ENCODE results near the gene MXI1.
A peak's percentile ranks its signal among the peaks of the same experiment; 100 is the strongest.

Gene MXI1

GRCh38 chr10:110276603-110277002 lies 69.2 kb downstream of the MXI1 start:
- H3F3A ChIP-seq (ENCODE audit: control insufficient read depth, insufficient read depth): peaks cover 3% of the 10 kb centered on the region; the same call in 1 of the 2 replicates
- peaks cover 14% of the 10 kb centered on the region for H3K4me1 ChIP-seq (ENCODE audit: control insufficient read depth, low read length)
- no peak overlapping the region for H3K4me2 ChIP-seq (ENCODE audit: low read length)
- no peaks in the 10 kb centered on the region for H3K79me2 ChIP-seq (ENCODE audit: control insufficient read depth, low read length)
- TF ChIP-seq EZH2phosphoT487 (IDR thresholded peaks at IDR 0.05; ENCODE audit: borderline replicate concordance, low read length): no peak
- no peaks in the 10 kb centered on the region for H3K27me3 ChIP-seq (ENCODE audit: control insufficient read depth, low read length)
- peaks cover 3% of the 10 kb centered on the region; the same call in 1 of the 2 replicates for H3K36me3 ChIP-seq (ENCODE audit: control insufficient read depth, low read length)
- no peaks in the 10 kb centered on the region for H3K9me2 ChIP-seq (replicated peaks; ENCODE audit: control insufficient read depth, low read length)
- H3K9me3 ChIP-seq (ENCODE audit: control insufficient read depth, insufficient read depth, low read length): no peaks in the 10 kb centered on the region
- H3K27ac ChIP-seq (ENCODE audit: low read depth, low read length): no peak overlapping the region
- H3K4me3 ChIP-seq (ENCODE audit: low read length): no peak overlapping the region
- H4K20me1 ChIP-seq (ENCODE audit: control insufficient read depth, insufficient read depth, low read depth, low read length): no peaks in the 10 kb centered on the region

GRCh38 chr10:110277591-110277990 lies 70.2 kb downstream of the MXI1 start:
- Histone ChIP-seq H4K20me1 (ENCODE audit: control insufficient read depth, insufficient read depth, low read depth, low read length) (no peaks in the 10 kb centered on the region), H3K4me1 (ENCODE audit: control insufficient read depth, low read length) (peaks cover 14% of the 10 kb centered on the region), H3K36me3 (ENCODE audit: control insufficient read depth, low read length) (peaks cover 3% of the 10 kb centered on the region; the same call in 1 of the 2 replicates), H3K4me3 (ENCODE audit: low read length) (no peak overlapping the region), H3K27ac (ENCODE audit: low read depth, low read length) (no peak overlapping the region), H3K79me2 (ENCODE audit: control insufficient read depth, low read length) (no peaks in the 10 kb centered on the region), H3K9me2 (replicated peaks; ENCODE audit: control insufficient read depth, low read length) (no peaks in the 10 kb centered on the region), H3K4me2 (ENCODE audit: low read length) (no peak overlapping the region), H3K9me3 (ENCODE audit: control insufficient read depth, insufficient read depth, low read length) (no peaks in the 10 kb centered on the region), H3F3A (ENCODE audit: control insufficient read depth, insufficient read depth) (peaks cover 3% of the 10 kb centered on the region; the same call in 1 of the 2 replicates), H3K27me3 (ENCODE audit: control insufficient read depth, low read length) (no peaks in the 10 kb centered on the region)
- TF ChIP-seq EZH2phosphoT487 (IDR thresholded peaks at IDR 0.05; ENCODE audit: borderline replicate concordance, low read length) (0 out of 2 replicates have a peak, but pooled peaks have one; percentile 39), CTCF (IDR thresholded peaks at IDR 0.05; ENCODE audit: low read depth, low read length, poor library complexity, severe bottlenecking) (no peak)

- H3K36me3 ChIP-seq (ENCODE audit: control insufficient read depth, low read length): peaks cover 3% of the 10 kb centered on the region; the same call in 1 of the 2 replicates
Measured at GRCh38 chr10:110278562-110279406, 71.4 kb downstream of the MXI1 start.

More at GRCh38 chr10:110278562-110279406, 71.4 kb downstream of the MXI1 start:
- Histone ChIP-seq H3F3A (ENCODE audit: control insufficient read depth, insufficient read depth) (peaks cover 3% of the 10 kb centered on the region; the same call in 1 of the 2 replicates), H4K20me1 (ENCODE audit: control insufficient read depth, insufficient read depth, low read depth, low read length) (no peaks in the 10 kb centered on the region), H3K4me3 (ENCODE audit: low read length) (peak overlapping the region; percentile 3; the same call in 1 of the 2 replicates), H3K4me2 (ENCODE audit: low read length) (peak overlapping the region; percentile 38), H3K4me1 (ENCODE audit: control insufficient read depth, low read length) (peaks cover 14% of the 10 kb centered on the region), H3K27me3 (ENCODE audit: control insufficient read depth, low read length) (no peaks in the 10 kb centered on the region), H3K27ac (ENCODE audit: low read depth, low read length) (no peak overlapping the region), H3K79me2 (ENCODE audit: control insufficient read depth, low read length) (no peaks in the 10 kb centered on the region), H3K9me3 (ENCODE audit: control insufficient read depth, insufficient read depth, low read length) (no peaks in the 10 kb centered on the region), H3K9me2 (replicated peaks; ENCODE audit: control insufficient read depth, low read length) (no peaks in the 10 kb centered on the region)
- no peak for TF ChIP-seq EZH2phosphoT487 (IDR thresholded peaks at IDR 0.05; ENCODE audit: borderline replicate concordance, low read length)
- TF ChIP-seq CTCF (IDR thresholded peaks at IDR 0.05; ENCODE audit: low read depth, low read length, poor library complexity, severe bottlenecking): no peak
